UCSD-AML1 (cell line): Measurements from ENCODE around the gene UTP4.

Source experiments
- DNase-seq: peaks from one replicate; lab custom pipeline; 2025; ENCODE audit not compliant: unreplicated experiment; lab: John Stamatoyannopoulos, UW

UTP4 gene

DNA sequence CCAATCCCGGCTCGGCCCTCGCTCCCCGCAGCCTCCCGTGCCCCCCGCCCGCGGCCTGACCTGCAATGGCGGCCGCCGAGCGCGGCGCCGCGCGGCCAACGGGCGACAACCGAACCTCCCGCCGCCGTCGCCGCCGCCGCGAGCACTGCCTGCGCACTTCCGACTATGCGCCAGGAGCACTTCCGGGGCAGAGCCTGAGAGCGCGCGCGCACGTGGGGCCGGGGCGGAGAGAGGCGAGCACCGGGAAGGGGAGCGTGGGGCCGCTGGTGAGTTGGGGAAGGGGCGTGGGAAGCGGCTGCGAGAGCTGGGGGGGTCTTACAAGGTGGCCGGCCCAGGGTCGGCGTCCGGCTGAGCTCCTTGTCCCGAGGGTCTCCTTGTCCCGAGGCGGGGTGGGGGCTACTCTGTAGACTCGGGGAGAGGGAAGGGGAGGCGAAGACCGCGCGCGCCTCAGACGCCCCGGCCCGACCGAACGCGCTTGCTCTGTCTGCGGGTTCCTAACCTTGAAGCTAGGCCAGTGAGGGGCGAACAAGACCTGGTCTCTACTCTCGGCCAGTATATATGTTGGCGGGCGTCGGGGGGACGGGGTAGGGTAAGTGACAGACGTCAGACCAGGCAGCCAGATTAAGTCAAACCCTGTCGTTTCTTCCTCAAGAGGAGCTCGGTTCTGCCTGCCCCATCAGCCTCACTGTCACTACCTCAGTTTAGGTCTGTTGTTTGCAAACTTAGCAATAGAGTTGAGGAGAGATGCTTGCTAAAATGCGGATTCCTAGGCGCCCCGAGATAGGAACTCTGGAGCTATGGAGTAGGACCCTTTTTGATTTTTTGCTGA is at the start of gene UTP4, which contains the start of gene CHTF8:
Gene UTP4 (plus strand): TSS at position 226 of the 829 bp plus-strand sequence. CDS start 811 bp downstream, outside the sequence.
Gene CHTF8 (minus strand): TSS at position 165 of the 829 bp plus-strand sequence. CDS start 11,130 bp downstream, outside the sequence.
- peak; percentile 87 for DNase-seq

- DNase-seq, result no peak
These were observed 49.0 kb upstream of the UTP4 start for GRCh38 chr16:69083306-69083941.

DNA sequence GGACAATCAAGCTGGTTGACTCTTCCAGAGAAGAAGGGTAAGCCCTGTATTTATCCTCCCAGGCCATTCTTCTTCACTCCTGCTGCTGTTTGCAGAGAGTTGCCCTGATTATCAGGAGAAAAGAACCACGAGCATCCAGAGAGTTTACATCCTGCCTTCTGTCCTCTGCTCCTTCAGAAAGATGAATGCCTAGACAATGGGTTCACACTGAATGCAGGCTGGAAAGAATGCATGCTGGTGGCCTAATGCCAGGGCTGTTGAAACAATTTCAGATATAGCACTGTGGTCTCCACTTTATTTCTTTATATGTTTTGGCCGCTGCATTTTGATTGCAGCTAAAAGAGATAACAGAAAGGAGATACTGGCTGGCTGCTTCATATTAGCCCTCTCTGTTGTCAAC is 48.2 kb upstream of the UTP4 start:
- DNase-seq, result no peak

- DNase-seq, result no peak
These were observed 47.3 kb upstream of the UTP4 start for GRCh38 chr16:69085032-69085695.

- DNase-seq, result no peak
These were observed 45.3 kb upstream of the UTP4 start for GRCh38 chr16:69087161-69087581.

GRCh38 chr16:69088684-69089083 is 43.8 kb upstream of the UTP4 start:
- DNase-seq, result no peak

- no peak for DNase-seq
These were observed 43.1 kb upstream of the UTP4 start for GRCh38 chr16:69089091-69089910.

DNA sequence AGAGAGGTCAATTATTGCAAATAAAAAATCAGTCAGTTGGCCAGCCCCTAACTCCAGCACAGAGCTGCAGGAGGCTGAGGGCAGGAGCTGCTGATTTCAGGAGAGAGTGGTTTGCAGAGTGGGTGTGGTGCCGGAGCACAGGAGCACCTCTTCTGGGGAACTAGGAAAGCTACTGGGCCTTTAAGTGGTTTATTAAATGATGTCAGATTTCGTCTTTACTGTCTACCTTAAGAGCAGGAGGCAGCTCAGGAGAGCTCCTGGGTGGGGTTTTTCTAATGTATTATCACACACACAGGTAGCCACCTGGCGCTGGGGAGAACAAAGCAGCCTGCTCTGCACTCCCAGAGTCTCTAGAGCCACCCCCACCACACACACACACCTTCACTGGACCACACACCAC is 38.5 kb upstream of the UTP4 start:
- DNase-seq, result no peak

DNA sequence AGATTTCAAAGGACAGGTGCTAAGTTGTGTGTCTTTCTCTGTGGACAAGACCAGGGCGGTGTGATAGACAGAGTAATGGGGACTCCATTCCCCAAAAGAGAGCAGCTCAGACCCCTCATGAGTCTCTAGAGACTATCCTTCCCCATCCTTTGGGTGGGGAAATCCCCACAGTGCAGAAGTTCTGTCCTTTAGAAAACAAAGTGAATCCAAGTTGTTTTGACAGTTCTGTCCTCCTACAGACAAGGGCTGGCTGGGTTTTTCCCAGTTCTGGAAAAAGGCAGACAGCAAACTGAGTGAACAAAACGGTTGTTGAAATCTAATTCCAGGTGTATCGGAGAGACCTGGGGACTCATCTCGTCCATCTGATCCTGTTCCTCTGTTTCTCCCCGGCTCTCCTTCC is 37.9 kb upstream of the UTP4 start:
- DNase-seq, result no peak

DNA sequence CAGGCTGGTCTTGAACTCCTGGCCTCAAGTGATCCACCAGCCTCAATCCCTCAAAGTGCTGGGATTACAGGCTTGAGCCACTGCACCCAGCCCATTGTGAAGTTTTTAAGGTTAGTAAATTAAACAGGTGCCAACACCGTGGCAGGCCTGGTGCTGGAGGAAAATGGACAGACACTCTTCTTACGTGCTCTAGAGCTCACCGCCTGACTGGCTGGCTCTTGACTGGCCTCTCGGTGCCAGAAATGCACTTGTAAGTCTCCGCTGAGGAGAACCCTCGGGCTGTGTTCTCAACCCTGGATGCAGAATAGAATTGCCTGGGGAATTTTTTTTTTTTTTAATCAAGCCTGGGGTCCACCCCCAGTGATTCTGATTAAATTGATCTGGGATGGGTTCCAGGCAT is 37.3 kb upstream of the UTP4 start:
- no peak for DNase-seq

GRCh38 chr16:69100071-69100691 is 32.3 kb upstream of the UTP4 start:
- no peak for DNase-seq

- DNase-seq, result peak; percentile 46
These were observed 26.7 kb upstream of the UTP4 start, which contains the start of gene HAS3 for GRCh38 chr16:69105501-69106361. TSS of gene HAS3 (plus strand) at chr16:69105653. CDS start at chr16:69109396, 3,743 bp downstream.

- no peak for DNase-seq
These were observed 25.7 kb upstream of the UTP4 start for GRCh38 chr16:69106491-69107315.

GRCh38 chr16:69107316-69107962 is 25.0 kb upstream of the UTP4 start:
- no peak for DNase-seq

- DNase-seq, result no peak
These were observed 24.2 kb upstream of the UTP4 start for GRCh38 chr16:69108064-69108904.

DNA sequence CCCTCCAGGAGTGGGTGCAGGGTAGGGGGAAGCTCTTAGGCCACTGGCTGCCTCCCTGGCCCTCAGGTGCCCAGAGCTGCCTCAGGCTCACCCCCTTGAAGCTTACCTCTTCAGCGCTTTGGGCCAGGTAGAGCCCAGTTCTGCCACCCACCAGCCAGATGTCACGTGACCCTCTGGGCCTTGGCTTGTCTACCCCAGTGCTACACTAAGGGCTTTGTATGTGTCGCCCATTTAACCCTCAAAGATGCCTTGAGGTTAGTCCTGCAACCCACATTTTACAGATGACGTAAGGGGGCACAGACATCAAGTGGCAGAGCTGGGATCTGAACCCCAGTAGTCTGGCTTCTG is 23.6 kb upstream of the UTP4 start:
- no peak for DNase-seq
